Lower lobe of right lung (tissue), 2 donors: ENCODE results near the gene ASRGL1. TPM values are rescaled to one million over a fixed set of nuclear protein-coding genes. Genes with fewer than 3 reads are reported as not detected.

Experiments used
- ATAC-seq, 2 donors: fragments of 200-7000 bp; cut with Tn5 transposase; one replicate each; pipeline ENCODE4 v1.9.1; 2020 to 2022; ENCODE audit warnings: mild to moderate bottlenecking in 2 of 2, moderate library complexity in 2 of 2
- DNase-seq: peaks from one replicate; pipeline ENCODE4 v3.0.0-alpha.2; 2020
- H3K27ac ChIP-seq: fragments of 200-600 bp; one replicate; pipeline ENCODE4 v1.8.0; 2022
- H3K27me3 ChIP-seq: fragments of 200-600 bp; one replicate; pipeline ENCODE4 v1.8.0; 2022; ENCODE audit warnings: low read depth
- H3K36me3 ChIP-seq: fragments of 200-600 bp; one replicate; pipeline ENCODE4 v1.8.0; 2022; ENCODE audit warnings: mild to moderate bottlenecking
- H3K4me1 ChIP-seq: fragments of 200-600 bp; one replicate; pipeline ENCODE4 v1.8.0; 2022
- H3K4me3 ChIP-seq: fragments of 200-600 bp; one replicate; pipeline ENCODE4 v1.8.0; 2022; ENCODE audit warnings: mild to moderate bottlenecking
- H3K9me3 ChIP-seq: fragments of 200-600 bp; one replicate; pipeline ENCODE4 v1.8.0; 2022
- intact Hi-C: fragments of 100-400 bp; cut with DNase I; formaldehyde crosslinking; loops from one replicate; pipeline ENCODE4 v1.11.0; 2022
- total RNA-seq: library from RNA; stranded (reverse); fragmentation: NEBNext Ultra II Directional; extraction: Animal tissue kit (Norgen Biotek cat#: 25700); gene quantifications from one replicate; pipeline ENCODE4 v1.2.1, GENCODE V29; 2021
- TF ChIP-seq, protein P1 (sequence below): fragments of 200-600 bp; IDR thresholded peaks from one replicate; pipeline ENCODE4 v1.8.0; 2022; ENCODE audit warnings: antibody characterized with exemption, mild to moderate bottlenecking
- donor health status: DM: no; HTN: yes; CAD: no; lungs with severe emphysema.

Gene ASRGL1
- total RNA-seq, 1 donor from 2014 or later, result 39.7 TPM

DNA sequence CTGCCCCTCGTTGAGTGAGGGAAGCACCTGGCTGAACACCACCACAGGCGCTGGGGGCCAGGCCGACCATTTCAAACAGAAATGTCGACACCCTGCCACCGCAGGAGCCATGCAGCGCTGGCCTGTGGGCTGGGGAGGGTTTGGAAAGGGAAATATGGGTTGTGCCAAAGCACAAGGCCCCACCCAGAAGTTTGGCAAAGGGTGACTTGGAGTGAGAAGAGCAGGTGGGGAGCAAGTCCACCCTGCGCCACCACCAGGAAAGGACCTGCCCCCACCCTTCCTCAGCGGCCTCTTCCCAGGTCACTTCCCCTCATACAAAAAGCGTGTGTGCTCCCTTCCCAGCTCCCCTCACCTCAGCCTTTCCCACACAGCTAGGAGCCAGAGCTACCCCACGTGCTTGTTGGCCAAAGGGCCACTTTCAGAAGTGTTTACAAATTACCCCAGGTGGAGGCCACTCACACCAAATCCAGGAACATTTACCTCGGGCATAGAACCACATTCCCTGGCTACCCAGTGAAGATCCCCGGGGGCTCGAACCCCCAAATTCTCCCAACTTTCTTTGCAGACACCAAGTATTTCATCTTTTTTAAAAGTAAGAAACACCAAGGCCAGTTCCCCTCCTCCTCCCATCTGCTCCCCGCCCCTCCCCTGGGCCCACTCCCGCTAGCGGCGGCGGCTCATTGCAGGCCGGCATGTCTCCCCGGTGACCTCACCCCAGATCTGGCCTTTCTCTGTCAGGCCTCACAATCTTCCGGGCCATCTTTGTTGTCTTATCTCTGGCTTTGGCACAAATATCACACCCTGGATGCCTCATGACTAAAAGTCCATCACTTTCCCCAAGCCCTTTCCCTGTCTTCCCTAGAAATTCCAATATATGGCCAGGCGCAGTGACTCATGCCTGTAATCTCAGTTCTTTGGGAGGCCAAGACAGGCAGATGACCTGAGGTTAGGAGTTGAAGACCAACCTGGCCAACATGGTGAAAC lies 61.1 kb downstream of the ASRGL1 start:
- peaks cover 59% of the 10 kb centered on the region for H3K4me1 ChIP-seq
- no peaks in the 10 kb centered on the region for H3K27me3 ChIP-seq
- no peak for ATAC-seq
- intact Hi-C loops, result no loop called here
- TF ChIP-seq, protein P1, sequence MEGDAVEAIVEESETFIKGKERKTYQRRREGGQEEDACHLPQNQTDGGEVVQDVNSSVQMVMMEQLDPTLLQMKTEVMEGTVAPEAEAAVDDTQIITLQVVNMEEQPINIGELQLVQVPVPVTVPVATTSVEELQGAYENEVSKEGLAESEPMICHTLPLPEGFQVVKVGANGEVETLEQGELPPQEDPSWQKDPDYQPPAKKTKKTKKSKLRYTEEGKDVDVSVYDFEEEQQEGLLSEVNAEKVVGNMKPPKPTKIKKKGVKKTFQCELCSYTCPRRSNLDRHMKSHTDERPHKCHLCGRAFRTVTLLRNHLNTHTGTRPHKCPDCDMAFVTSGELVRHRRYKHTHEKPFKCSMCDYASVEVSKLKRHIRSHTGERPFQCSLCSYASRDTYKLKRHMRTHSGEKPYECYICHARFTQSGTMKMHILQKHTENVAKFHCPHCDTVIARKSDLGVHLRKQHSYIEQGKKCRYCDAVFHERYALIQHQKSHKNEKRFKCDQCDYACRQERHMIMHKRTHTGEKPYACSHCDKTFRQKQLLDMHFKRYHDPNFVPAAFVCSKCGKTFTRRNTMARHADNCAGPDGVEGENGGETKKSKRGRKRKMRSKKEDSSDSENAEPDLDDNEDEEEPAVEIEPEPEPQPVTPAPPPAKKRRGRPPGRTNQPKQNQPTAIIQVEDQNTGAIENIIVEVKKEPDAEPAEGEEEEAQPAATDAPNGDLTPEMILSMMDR, result no peak
- no peaks in the 10 kb centered on the region for H3K9me3 ChIP-seq
- no peak for DNase-seq
- H3K36me3 ChIP-seq, result no peaks in the 10 kb centered on the region
- no peak overlapping the region for H3K4me3 ChIP-seq
- peak overlapping the region; percentile 67 for H3K27ac ChIP-seq

DNA sequence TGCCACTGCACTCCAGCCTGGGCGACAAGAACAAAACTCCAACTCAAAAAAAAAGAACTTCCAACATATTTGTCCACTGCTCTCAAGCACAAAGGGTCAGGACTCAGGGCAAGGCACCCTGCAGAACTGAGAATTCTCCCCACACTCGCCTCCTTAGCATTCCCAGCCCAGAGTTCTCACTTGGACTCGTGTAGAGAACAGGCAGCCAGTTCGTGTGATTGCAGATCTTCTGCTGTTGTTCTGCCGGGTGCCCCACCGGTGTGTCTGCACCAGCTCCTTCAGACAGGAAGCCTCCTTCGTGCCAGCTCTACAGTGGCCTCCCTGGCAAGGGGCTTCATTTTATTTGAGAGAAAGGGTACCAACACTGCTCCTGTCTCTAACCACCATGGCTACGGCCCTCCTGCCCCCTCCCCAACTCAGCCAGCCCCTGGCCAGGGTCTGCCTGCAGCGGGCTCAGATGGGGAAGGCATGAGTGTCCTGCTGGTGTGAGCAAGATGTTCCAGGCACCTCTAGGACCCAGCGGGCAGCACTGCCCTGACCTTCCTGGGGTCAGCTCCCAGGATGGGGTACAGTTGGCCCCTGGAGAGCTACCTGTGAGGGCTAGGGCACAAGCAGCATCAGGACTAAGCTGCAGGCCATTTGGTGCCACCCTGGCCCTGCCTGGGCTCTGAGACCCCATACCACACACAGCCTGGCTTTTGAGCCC lies 62.1 kb downstream of the ASRGL1 start:
- Histone ChIP-seq H3K4me1 (peaks cover 59% of the 10 kb centered on the region), H3K9me3 (no peaks in the 10 kb centered on the region), H3K27me3 (no peaks in the 10 kb centered on the region), H3K27ac (peak overlapping the region; percentile 67), H3K4me3 (no peak overlapping the region), H3K36me3 (no peaks in the 10 kb centered on the region)
- DNase-seq (no peak), ATAC-seq (no peak)
- intact Hi-C loops, result no loop called here
- TF ChIP-seq, protein P1, result no peak

DNA sequence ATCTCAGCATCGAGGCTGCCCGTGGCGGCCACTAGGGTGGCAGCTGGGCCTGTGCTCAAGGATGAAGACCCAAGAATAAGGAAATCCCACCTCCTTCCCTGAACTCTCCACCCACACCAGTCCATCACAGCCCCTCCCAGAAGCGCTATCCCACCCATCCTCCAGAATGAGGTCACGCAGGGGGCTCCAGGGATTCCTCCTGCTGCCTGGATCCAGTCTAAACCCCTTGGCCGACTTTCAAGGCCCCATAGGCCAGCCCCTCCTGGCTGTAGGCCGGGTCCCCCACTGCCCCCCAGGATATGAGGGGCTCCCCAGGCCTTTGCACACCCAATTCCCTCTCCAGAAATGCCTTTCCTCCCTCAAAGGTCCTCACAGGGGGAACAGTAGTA lies 62.6 kb downstream of the ASRGL1 start:
- intact Hi-C loops, result no loop called here
- no peaks in the 10 kb centered on the region for H3K36me3 ChIP-seq
- no peaks in the 10 kb centered on the region for H3K27me3 ChIP-seq
- ATAC-seq (no peak), DNase-seq (no peak)
- TF ChIP-seq, protein P1, result no peak
- peak overlapping the region; percentile 67 for H3K27ac ChIP-seq
- no peaks in the 10 kb centered on the region for H3K9me3 ChIP-seq
- peaks cover 59% of the 10 kb centered on the region for H3K4me1 ChIP-seq
- H3K4me3 ChIP-seq, result no peak overlapping the region

DNA sequence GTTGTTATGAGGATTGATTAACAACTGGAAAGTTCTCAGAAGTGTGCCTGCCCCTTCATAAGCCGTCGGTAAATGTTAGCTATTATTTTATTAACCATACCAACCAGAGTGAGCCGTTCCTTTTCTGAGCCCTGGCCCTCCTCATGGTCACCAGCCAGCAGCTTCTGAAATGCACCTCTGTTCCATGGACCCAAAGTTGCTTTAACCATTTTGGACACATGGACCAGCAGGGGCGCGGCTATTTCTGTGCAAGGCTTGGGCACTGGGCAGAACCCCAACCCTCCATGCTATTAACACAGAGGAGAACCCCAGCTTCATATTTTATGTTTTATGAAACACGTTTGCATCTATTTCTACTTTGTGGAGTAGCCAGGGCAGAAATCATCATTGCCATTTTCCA lies 63.0 kb downstream of the ASRGL1 start:
- ATAC-seq, result no peak
- TF ChIP-seq, protein P1, result no peak
- DNase-seq, result no peak
- Histone ChIP-seq H3K27ac (peak overlapping the region; percentile 67), H3K9me3 (no peaks in the 10 kb centered on the region), H3K27me3 (no peaks in the 10 kb centered on the region), H3K36me3 (no peaks in the 10 kb centered on the region), H3K4me1 (peaks cover 56% of the 10 kb centered on the region), H3K4me3 (no peak overlapping the region)
- intact Hi-C loops, result no loop called here

DNA sequence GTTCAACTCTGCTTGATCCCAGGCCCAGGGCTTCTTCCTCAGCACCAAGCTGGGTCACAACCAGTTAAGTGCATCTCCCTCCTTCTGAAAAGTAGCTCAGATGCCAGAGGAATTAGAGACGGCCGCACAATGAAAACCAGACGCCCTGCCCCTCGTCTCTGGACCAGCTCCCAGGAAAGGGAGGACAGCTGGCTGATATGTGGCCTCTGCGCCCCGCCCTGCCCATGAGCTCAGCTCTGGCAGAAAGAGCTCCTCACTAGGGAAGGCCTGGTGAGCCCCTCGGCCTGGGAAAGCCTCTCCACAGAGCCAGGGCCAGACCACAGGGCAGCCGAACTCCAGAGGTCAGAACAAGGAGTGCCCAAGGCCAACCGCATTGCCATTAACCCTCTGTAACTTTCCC lies 63.5 kb downstream of the ASRGL1 start:
- H3K27me3 ChIP-seq, result no peaks in the 10 kb centered on the region
- DNase-seq, result peak; percentile 67
- intact Hi-C loops, result no loop called here
- H3K4me3 ChIP-seq, result no peak overlapping the region
- peaks cover 51% of the 10 kb centered on the region for H3K4me1 ChIP-seq
- peak overlapping the region; percentile 67 for H3K27ac ChIP-seq
- no peaks in the 10 kb centered on the region for H3K36me3 ChIP-seq
- no peaks in the 10 kb centered on the region for H3K9me3 ChIP-seq
- TF ChIP-seq, protein P1, result no peak
- ATAC-seq, result peak; percentile 49 to 54
